Measurements from ENCODE around the gene ATP5MK. TPM values are rescaled to one million over a fixed set of nuclear protein-coding genes. Genes with fewer than 3 reads are reported as not detected.
A peak's percentile ranks its signal among the peaks of the same experiment; 100 is the strongest.
"Not testable (repeated sequence)": the region's sequence is repeated elsewhere in the genome, so short reads cannot be mapped to it uniquely, and the experiment has no call there.

The ATP5MK gene
- total and polyA plus RNA-seq, 11 donors, result 747 to 5,274 (median 1,185) TPM

GRCh38 chr10:103423748-103424147 is 27.5 kb upstream of the ATP5MK start:
- Histone ChIP-seq H3K4me3 (no peak overlapping the region), H3K4me1 (no peaks in the 10 kb centered on the region), H3K27ac (no peak overlapping the region), H3K27me3 (no peaks in the 10 kb centered on the region), H3K9me3 (no peaks in the 10 kb centered on the region), H3K36me3 (peaks cover 3 to 98% (median 95%) of the 10 kb centered on the region in 9 donors)
- DNase-seq (no peak), ATAC-seq (no peak)
- 76 to 91% (median 82%) methylated on average over 4 to 5 of the region's 5 CpGs for WGBS, 4 donors
- no peak for TF ChIP-seq POLR2A (IDR thresholded peaks at IDR 0.05)
- TF ChIP-seq, protein P1, sequence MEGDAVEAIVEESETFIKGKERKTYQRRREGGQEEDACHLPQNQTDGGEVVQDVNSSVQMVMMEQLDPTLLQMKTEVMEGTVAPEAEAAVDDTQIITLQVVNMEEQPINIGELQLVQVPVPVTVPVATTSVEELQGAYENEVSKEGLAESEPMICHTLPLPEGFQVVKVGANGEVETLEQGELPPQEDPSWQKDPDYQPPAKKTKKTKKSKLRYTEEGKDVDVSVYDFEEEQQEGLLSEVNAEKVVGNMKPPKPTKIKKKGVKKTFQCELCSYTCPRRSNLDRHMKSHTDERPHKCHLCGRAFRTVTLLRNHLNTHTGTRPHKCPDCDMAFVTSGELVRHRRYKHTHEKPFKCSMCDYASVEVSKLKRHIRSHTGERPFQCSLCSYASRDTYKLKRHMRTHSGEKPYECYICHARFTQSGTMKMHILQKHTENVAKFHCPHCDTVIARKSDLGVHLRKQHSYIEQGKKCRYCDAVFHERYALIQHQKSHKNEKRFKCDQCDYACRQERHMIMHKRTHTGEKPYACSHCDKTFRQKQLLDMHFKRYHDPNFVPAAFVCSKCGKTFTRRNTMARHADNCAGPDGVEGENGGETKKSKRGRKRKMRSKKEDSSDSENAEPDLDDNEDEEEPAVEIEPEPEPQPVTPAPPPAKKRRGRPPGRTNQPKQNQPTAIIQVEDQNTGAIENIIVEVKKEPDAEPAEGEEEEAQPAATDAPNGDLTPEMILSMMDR (IDR thresholded peaks at IDR 0.05), result no peak
- intact Hi-C loops (cut with DNase I), result no loop called here

DNA sequence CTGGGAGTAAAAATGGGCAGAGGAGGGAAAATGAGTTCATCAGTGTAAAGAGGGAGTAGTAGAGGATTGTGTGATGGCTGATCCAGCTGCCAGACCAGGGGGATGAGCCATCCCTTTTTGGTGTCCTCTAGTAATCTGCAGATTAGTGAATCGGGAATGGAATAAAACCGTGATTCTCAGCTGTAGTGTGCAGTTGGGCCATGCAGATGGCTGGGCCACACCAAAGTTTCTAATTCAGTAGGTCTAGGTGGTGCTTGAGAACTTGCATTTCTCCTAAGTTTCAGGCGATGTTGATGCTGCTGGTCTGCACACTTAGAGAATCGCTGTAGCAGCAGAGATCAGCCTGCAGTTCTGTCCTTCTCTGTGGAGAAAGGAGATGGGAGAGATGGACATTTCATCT is 22.8 kb upstream of the ATP5MK start:
- DNase-seq (no peak), ATAC-seq (no peak)
- TF ChIP-seq, protein P1 (IDR thresholded peaks at IDR 0.05), result no peak
- TF ChIP-seq POLR2A (IDR thresholded peaks at IDR 0.05), result no peak
- Histone ChIP-seq H3K4me1 (no peaks in the 10 kb centered on the region), H3K27me3 (no peaks in the 10 kb centered on the region), H3K4me3 (no peak overlapping the region), H3K27ac (no peak overlapping the region), H3K9me3 (no peaks in the 10 kb centered on the region), H3K36me3 (peaks cover 9 to 98% (median 94%) of the 10 kb centered on the region in 9 donors)
- intact Hi-C loops (cut with DNase I), result loop anchor here in 7 of 10 donors (2.0 to 10.0 kb wide), 4 partner anchors 64 to 266 kb away; no protein-coding TSS in a partner anchor
- WGBS, 4 donors, result 93 to 95% (median 94%) methylated on average over 3 to 4 of the region's 4 CpGs

DNA sequence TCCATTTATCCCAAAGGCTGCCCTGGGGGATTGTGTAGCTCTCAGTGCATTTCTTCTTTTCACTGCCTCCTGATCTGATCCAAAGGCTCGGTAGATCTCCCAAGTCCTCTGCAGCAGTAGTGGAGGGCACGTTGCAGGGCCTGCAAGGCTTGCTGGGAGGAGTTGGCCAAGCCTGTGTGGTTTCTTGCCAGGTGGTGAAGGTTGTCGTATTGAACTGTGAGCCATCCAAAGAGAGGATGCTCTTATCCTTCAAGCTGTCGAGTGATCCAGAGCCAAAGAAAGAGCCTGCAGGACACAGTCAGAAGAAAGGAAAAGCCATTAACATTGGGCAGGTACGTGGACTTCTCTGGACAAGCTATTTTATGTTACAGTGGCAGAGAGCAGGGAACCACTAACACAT is 21.3 kb upstream of the ATP5MK start:
- 86 to 93% (median 90%) methylated on average over 5 of the region's 5 CpGs for WGBS, 4 donors
- Histone ChIP-seq H3K27ac (no peak overlapping the region), H3K4me3 (no peak overlapping the region), H3K9me3 (no peaks in the 10 kb centered on the region), H3K36me3 (peaks cover 12 to 98% (median 94%) of the 10 kb centered on the region in 9 donors), H3K4me1 (no peaks in the 10 kb centered on the region), H3K27me3 (no peaks in the 10 kb centered on the region)
- no peak for TF ChIP-seq POLR2A (IDR thresholded peaks at IDR 0.05)
- TF ChIP-seq, protein P1 (IDR thresholded peaks at IDR 0.05), result no peak
- DNase-seq, result no peak
- ATAC-seq, result no peak
- intact Hi-C loops (cut with DNase I), result loop anchor here (1.0 to 10.0 kb wide), 9 partner anchors 64 to 267 kb away; no protein-coding TSS in a partner anchor

- peaks cover 12 to 98% (median 94%) of the 10 kb centered on the region in 9 donors for H3K36me3 ChIP-seq
- not testable (repeated sequence) for H3K9me3 ChIP-seq, H3K27ac ChIP-seq, ATAC-seq, DNase-seq, H3K27me3 ChIP-seq, H3K4me3 ChIP-seq, H3K4me1 ChIP-seq
- TF ChIP-seq, protein P1 (IDR thresholded peaks at IDR 0.05), result peak in 2 of 12 donors; percentile 2 to 7
- intact Hi-C loops (cut with DNase I), result loop anchor here (1.0 to 10.0 kb wide), 9 partner anchors 64 to 268 kb away; no protein-coding TSS in a partner anchor
- 89 to 94% (median 90%) methylated on average over 5 of the region's 5 CpGs for WGBS, 4 donors
Measured at GRCh38 chr10:103417148-103417469, 20.8 kb upstream of the ATP5MK start.
